ENCODE measurements around the gene SRSF7.

- TF ChIP-seq NR4A1 (CRISPR knock-in tag; IDR thresholded peaks at IDR 0.05) (no peak), NR4A1 (tag; IDR thresholded peaks at IDR 0.05) (no peak), SMAD2 (IDR thresholded peaks at IDR 0.05; ENCODE audit: low read depth, low read length) (no peak), ZNF197 (CRISPR knock-in tag; IDR thresholded peaks at IDR 0.05; ENCODE audit: low read depth) (no peak)
Observed at GRCh38 chr2:38775097-38775920, 24.1 kb upstream of the SRSF7 start.

All from K562 (cell line).